HS-27A (cell line): ENCODE data around the gene PGAP2.

ENCODE experiments used
- DNase-seq: peaks from one replicate; pipeline ENCODE4 v3.0.0-alpha.2; 2012; ENCODE audit warnings: low read depth, missing footprints

The PGAP2 gene

GRCh38 chr11:3832816-3833215, 24.5 kb downstream of the PGAP2 start:
- no peak for DNase-seq

GRCh38 chr11:3833449-3833848, 25.1 kb downstream of the PGAP2 start:
- DNase-seq = no peak

- no peak for DNase-seq
Observed at GRCh38 chr11:3834349-3834663, 25.9 kb downstream of the PGAP2 start.

GRCh38 chr11:3834664-3835461, 26.5 kb downstream of the PGAP2 start:
- no peak for DNase-seq

GRCh38 chr11:3835751-3836150, 27.4 kb downstream of the PGAP2 start:
- no peak for DNase-seq

- DNase-seq = no peak
Observed at GRCh38 chr11:3836903-3837302, 28.5 kb downstream of the PGAP2 start.

- no peak for DNase-seq
Observed at GRCh38 chr11:3837793-3838192, 29.4 kb downstream of the PGAP2 start.

- no peak for DNase-seq
Observed at GRCh38 chr11:3838504-3838903, 30.1 kb downstream of the PGAP2 start.

GRCh38 chr11:3840004-3840869, 31.9 kb downstream of the PGAP2 start:
- no peak for DNase-seq

- peak; percentile 51 for DNase-seq
Observed at GRCh38 chr11:3840870-3841425, 32.6 kb downstream of the PGAP2 start, which contains the start of gene RHOG. Gene RHOG, minus strand, starts transcription at chr11:3840959. Its CDS starts 12,821 bp downstream, at chr11:3828138.

GRCh38 chr11:3841426-3842350, 33.3 kb downstream of the PGAP2 start:
- no peak for DNase-seq

GRCh38 chr11:3843326-3843725, 35.0 kb downstream of the PGAP2 start:
- no peak for DNase-seq

- no peak for DNase-seq
Observed at GRCh38 chr11:3845246-3845645, 36.9 kb downstream of the PGAP2 start.

- DNase-seq = no peak
Observed at GRCh38 chr11:3845670-3846069, 37.3 kb downstream of the PGAP2 start.

GRCh38 chr11:3849297-3849874, 41.0 kb downstream of the PGAP2 start:
- DNase-seq = no peak

GRCh38 chr11:3853545-3853842, 45.1 kb downstream of the PGAP2 start:
- DNase-seq = no peak

GRCh38 chr11:3853899-3854659, 45.7 kb downstream of the PGAP2 start:
- no peak for DNase-seq

GRCh38 chr11:3854660-3854976, 46.3 kb downstream of the PGAP2 start:
- no peak for DNase-seq

- DNase-seq = peak; percentile 78
Observed at GRCh38 chr11:3854977-3855807, 46.8 kb downstream of the PGAP2 start, which contains the start of gene STIM1. Gene STIM1, plus strand, starts transcription at chr11:3855664. Its CDS starts 607 bp downstream, at chr11:3856271.
